Astrocyte of the cerebellum (primary cell): Measurements from ENCODE around the gene CDH4.
"Not testable (repeated sequence)": the region's sequence is repeated elsewhere in the genome, so short reads cannot be mapped to it uniquely, and the experiment has no call there.

ENCODE experiments used
- DNase-seq: peaks from one replicate; pipeline ENCODE4 v3.0.0-alpha.2; 2011; ENCODE audit warnings: low read depth
- H3K4me3 ChIP-seq: 2 replicates; pipeline ENCODE4 v1.5.1; 2011; ENCODE audit warnings: mild to moderate bottlenecking, low read depth, low read length, moderate library complexity
- CTCF ChIP-seq: IDR thresholded peaks from 2 replicates; pipeline ENCODE4 v1.5.1; 2012; ENCODE audit warnings: low read length, low read depth, moderate library complexity, mild to moderate bottlenecking; ENCODE audit errors: missing control alignments
- in situ Hi-C: cut with HindIII; loops from 2 replicates; pipeline ENCODE4 v1.10.0; 2017; ENCODE audit warnings: low sequenced_read_pairs

The CDH4 gene

DNA sequence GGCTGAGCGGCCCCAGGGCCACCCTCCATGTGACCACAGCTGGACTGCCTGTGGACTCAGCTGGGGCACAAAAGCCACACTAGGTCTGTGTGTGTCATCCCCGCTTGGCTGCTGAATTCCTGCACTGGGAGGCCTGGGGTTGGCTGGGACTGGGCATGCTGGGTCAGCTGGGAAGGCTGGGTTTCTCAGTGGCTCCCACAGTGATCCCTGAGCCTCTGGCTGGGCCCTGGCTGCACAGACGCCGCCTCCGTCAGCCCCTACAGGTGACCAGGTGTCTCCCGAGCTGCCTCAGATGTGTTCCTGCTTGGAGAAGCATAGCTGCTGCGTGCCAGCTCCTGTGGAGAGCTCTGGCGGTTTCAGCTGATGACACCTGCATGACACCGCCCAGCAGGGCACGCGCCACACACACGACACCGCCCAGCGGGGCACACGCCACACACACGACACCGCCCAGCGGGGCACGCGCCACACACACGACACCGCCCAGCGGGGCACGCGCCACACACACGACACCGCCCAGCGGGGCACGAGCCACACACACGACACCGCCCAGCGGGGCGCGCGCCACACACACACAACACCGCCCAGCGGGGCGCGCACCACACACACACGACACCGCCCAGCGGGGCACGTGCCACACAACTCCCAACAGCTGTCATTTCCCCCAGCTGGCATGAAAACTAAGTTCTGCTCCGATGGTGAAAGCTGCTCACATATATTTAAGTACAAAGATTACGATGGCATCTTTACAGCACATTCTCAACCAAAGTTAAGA, 724.8 kb downstream of the CDH4 start:
- peak; percentile 8 for DNase-seq
- in situ Hi-C loops, result no loop called here
- no peak for TF ChIP-seq CTCF
- H3K4me3 ChIP-seq, result no peak overlapping the region

- no peak overlapping the region for H3K4me3 ChIP-seq
- DNase-seq, result no peak
- no peak for TF ChIP-seq CTCF
- in situ Hi-C loops, result no loop called here
These were observed 725.3 kb downstream of the CDH4 start for GRCh38 chr20:61977419-61977786.

GRCh38 chr20:61978491-61978890, 726.4 kb downstream of the CDH4 start:
- TF ChIP-seq CTCF, result no peak
- no peak overlapping the region for H3K4me3 ChIP-seq
- in situ Hi-C loops, result no loop called here
- no peak for DNase-seq

DNA sequence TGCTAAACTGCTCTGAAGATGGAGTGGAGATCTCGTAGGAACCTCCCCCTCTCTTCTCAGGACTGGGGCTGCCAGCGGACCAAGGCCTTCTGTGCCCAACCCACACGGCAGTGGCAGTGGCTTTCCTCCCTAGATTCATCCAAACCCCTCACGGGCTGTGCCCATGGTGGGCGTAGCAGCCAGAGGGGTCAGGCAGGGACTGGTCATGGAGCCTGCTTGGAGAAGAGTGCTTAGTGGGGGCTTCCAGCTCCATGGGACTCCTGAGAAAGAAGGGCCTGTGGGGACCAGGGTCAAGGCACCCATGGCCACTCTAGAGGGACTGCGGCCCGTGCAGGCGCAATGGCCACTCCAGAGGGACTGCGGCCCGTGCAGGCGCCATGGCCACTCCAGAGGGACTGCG, 727.0 kb downstream of the CDH4 start:
- TF ChIP-seq CTCF, result no peak
- no peak overlapping the region for H3K4me3 ChIP-seq
- DNase-seq, result no peak
- in situ Hi-C loops, result no loop called here

GRCh38 chr20:61979701-61980635, 727.9 kb downstream of the CDH4 start:
- no peak overlapping the region for H3K4me3 ChIP-seq
- in situ Hi-C loops, result no loop called here
- no peak for TF ChIP-seq CTCF
- no peak for DNase-seq

DNA sequence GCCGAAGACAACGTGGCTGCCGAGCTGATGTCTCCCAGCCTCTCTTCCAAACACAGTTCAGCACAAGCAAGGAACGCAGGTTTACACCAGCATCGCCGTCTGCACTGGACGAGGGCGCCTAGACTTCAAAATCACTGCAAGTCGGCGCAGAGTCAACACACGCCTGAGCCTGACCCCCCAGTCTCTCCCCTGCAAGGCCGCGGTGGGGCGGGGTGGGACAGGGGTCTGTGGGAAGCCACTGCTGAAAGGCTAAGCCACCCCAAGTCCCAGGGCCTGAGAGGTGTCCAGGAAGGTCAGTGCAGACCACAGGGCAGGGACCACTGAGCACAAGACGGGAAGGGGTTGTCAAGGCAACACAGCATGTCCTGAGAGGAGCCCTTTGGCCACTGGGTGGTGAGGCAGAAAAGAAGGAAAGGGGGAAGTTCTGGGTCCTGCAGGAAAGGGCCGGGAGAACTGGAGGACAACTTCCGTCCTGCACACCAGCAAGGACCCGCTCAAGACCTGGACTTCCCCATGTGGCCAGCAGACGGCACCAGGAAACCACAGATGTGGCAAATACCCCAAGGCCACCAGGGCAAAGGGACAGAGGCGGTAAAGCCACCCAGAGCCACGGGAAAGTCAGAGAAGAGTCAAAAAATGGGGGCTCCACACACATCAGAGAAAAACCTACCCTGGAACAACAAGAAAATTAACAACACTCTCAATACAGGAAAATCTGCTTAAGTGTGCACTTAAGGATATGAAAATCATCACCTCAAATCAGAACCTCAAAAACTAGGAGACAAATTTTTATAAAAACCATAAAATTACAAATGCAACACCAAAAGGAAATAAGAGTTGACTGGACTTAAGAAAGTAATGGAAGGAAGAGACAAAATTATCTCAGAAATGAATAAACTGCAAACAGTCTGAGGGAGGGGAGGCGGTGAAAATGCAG, 728.9 kb downstream of the CDH4 start:
- no peak overlapping the region for H3K4me3 ChIP-seq
- peak; percentile 75 for TF ChIP-seq CTCF
- no peak for DNase-seq
- in situ Hi-C loops, result no loop called here

DNA sequence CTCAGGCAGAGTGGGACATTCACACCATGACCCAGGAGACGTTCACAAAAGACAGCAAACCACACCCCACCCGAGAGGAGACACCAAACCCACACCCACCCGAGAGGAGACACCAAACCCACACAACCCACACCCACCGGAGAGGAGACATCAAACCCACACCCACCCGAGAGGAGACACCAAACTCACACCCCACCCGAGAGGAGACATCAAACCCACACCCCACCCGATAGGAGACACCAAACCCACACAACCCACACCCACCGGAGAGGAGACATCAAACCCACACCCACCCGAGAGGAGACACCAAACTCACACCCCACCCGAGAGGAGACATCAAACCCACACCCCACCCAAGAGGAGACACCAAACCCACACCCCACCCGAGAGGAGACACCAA, 729.6 kb downstream of the CDH4 start:
- DNase-seq, in situ Hi-C loops, H3K4me3 ChIP-seq: not testable (repeated sequence)
